ENCODE results near the gene ACTR6.

DNA sequence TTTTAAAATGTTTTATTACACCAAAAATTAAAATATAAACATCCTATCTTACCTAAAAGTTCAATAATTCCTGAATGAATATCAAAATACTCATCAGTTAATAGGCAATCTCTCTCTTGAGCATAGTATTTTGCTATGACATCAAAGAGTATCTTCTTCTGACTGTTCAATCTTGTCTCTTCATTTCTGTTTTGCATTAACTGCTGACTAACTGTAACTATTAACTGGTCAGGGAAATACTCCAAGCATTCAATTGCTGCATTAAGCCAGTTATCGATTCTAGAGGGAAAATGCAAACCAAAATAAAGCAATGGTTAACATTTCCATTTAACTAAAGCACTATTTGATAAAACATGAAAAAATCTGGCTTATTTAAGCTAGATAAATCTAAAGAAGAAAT, 52.8 kb downstream of the ACTR6 start:
- TF ChIP-seq ZNF384 (IDR thresholded peaks at IDR 0.05) (no peak), TARDBP (IDR thresholded peaks at IDR 0.05) (no peak), HDGF (IDR thresholded peaks at IDR 0.05; ENCODE audit: borderline replicate concordance) (no peak), FOXA1 (IDR thresholded peaks at IDR 0.05) (no peak), NFRKB (IDR thresholded peaks at IDR 0.05) (no peak), SP1 (IDR thresholded peaks at IDR 0.05) (no peak)

Data from HEK293T (cell line).